GM19023 (cell line): ENCODE data around the gene KLKB1.
"Not testable (repeated sequence)": the region's sequence is repeated elsewhere in the genome, so short reads cannot be mapped to it uniquely, and the experiment has no call there.

Source experiments
- ATAC-seq: cut with Tn5 transposase; IDR thresholded peaks from one replicate; pipeline ENCODE4 v1.9.1; 2021; ENCODE audit warnings: mild to moderate bottlenecking, moderate library complexity; ENCODE audit not compliant: unreplicated experiment

The KLKB1 gene

GRCh38 chr4:186226521-186227189 is 652 bp upstream of the KLKB1 start:
- no peak for ATAC-seq

- no peak for ATAC-seq
Measured at GRCh38 chr4:186227744-186228513, 622 bp downstream of the KLKB1 start.

- no peak for ATAC-seq
Measured at GRCh38 chr4:186228514-186228894, 1.2 kb downstream of the KLKB1 start.

- ATAC-seq = no peak
Measured at GRCh38 chr4:186234367-186234766, 7.1 kb downstream of the KLKB1 start.

GRCh38 chr4:186236126-186236525 is 8.8 kb downstream of the KLKB1 start:
- no peak for ATAC-seq

- no peak for ATAC-seq
Measured at GRCh38 chr4:186240452-186240847, 13.1 kb downstream of the KLKB1 start.

- no peak for ATAC-seq
Measured at GRCh38 chr4:186240848-186241491, 13.7 kb downstream of the KLKB1 start.

- ATAC-seq = no peak
Measured at GRCh38 chr4:186241616-186242015, 14.3 kb downstream of the KLKB1 start.

- ATAC-seq = not testable (repeated sequence)
Measured at GRCh38 chr4:186242031-186242430, 14.7 kb downstream of the KLKB1 start.

GRCh38 chr4:186243331-186243730 is 16.0 kb downstream of the KLKB1 start:
- no peak for ATAC-seq

- ATAC-seq = no peak
Measured at GRCh38 chr4:186244835-186245234, 17.5 kb downstream of the KLKB1 start.

GRCh38 chr4:186247062-186247752 is 19.9 kb downstream of the KLKB1 start:
- ATAC-seq = not testable (repeated sequence)

GRCh38 chr4:186248643-186249042 is 21.3 kb downstream of the KLKB1 start:
- ATAC-seq = no peak

GRCh38 chr4:186249785-186250754 is 22.8 kb downstream of the KLKB1 start:
- no peak for ATAC-seq

- no peak for ATAC-seq
Measured at GRCh38 chr4:186250760-186251159, 23.5 kb downstream of the KLKB1 start.

GRCh38 chr4:186255122-186255521 is 27.8 kb downstream of the KLKB1 start:
- ATAC-seq = no peak

- no peak for ATAC-seq
Measured at GRCh38 chr4:186258216-186258811, 31.0 kb downstream of the KLKB1 start.

GRCh38 chr4:186260117-186260503 is 32.8 kb downstream of the KLKB1 start:
- no peak for ATAC-seq

GRCh38 chr4:186260504-186261448 is 33.5 kb downstream of the KLKB1 start:
- no peak for ATAC-seq
